K562 (cell line): ENCODE measurements around the gene HRC. TPM values are rescaled to one million over a fixed set of nuclear protein-coding genes. Genes with fewer than 3 reads are reported as not detected.

Experiments used
- ARID3B ChIP-seq: fragments of 250-450 bp; sonication (Bioruptor Pico); IDR thresholded peaks from 2 replicates; pipeline ENCODE4 v1.4.0; 2020; ENCODE audit warnings: borderline replicate concordance
- BDP1 ChIP-seq: IDR thresholded peaks from 3 replicates; pipeline ENCODE4 v1.6.1; 2011; ENCODE audit not compliant: insufficient read length, insufficient read depth
- DPF2 ChIP-seq: fragments of 450-650 bp; IDR thresholded peaks from 2 replicates; pipeline ENCODE4 v1.6.1; 2016
- E2F4 ChIP-seq: sonication (generic); formaldehyde crosslinking; IDR thresholded peaks from 2 replicates; pipeline ENCODE4 v1.8.0; 2022; ENCODE audit warnings: mild to moderate bottlenecking, low read depth, missing genetic modification reagents
- E2F5 ChIP-seq: sonication (generic); formaldehyde crosslinking; IDR thresholded peaks from 2 replicates; pipeline ENCODE4 v1.8.0; 2022; ENCODE audit warnings: mild to moderate bottlenecking, missing genetic modification reagents
- HLTF ChIP-seq: fragments of 450-650 bp; IDR thresholded peaks from 2 replicates; pipeline ENCODE4 v1.6.1; 2016
- KLF13 ChIP-seq: fragments of 450-650 bp; IDR thresholded peaks from 2 replicates; pipeline ENCODE4 v1.6.1; 2016; ENCODE audit warnings: missing genetic modification characterization, low read depth, mild to moderate bottlenecking, missing compliant biosample characterization, moderate library complexity, borderline replicate concordance
- L3MBTL2 ChIP-seq: fragments of 450-650 bp; IDR thresholded peaks from 2 replicates; pipeline ENCODE4 v1.6.1; 2016; ENCODE audit warnings: mild to moderate bottlenecking, moderate library complexity
- MGA ChIP-seq: fragments of 450-650 bp; IDR thresholded peaks from 2 replicates; pipeline ENCODE4 v1.6.1; 2016; ENCODE audit warnings: mild to moderate bottlenecking, moderate library complexity
- PHF20 ChIP-seq: fragments of 450-650 bp; IDR thresholded peaks from 2 replicates; pipeline ENCODE4 v1.6.1; 2018; ENCODE audit not compliant: partially characterized antibody
- SAFB2 ChIP-seq: fragments of 200-400 bp; formaldehyde crosslinking; IDR thresholded peaks from 2 replicates; pipeline ENCODE4 v1.6.1; 2018; ENCODE audit warnings: borderline replicate concordance, low read length, low read depth, moderate library complexity; ENCODE audit not compliant: severe bottlenecking
- ZNF586 ChIP-seq: fragments of 450-650 bp; formaldehyde crosslinking; conservative IDR thresholded peaks from 2 replicates; pipeline ENCODE4 v1.4.0; 2020; ENCODE audit warnings: mild to moderate bottlenecking, moderate library complexity
- polyA plus RNA-seq, 8 experiments: library from polyadenylated mRNA; depleted of rRNA in 4 of 8; stranded (reverse) in 5 of 8; unstranded in 3 of 8; fragments of >200 nt; fragmentation: Nextera tagmentation in 2 of 8; fragmentation: Illumina TruSeq in 1 of 8; extraction: Ambion mirVana in 2 of 8; extraction: Trizol in 1 of 8; gene quantifications; 2 replicates each; pipeline versions ENCODE4 v1.2.1 to v1.2.3, GENCODE V29; 2011 to 2014; ENCODE audit warnings: inconsistent platforms in 1 of 8, missing spikeins in 1 of 8
- total RNA-seq, 7 experiments: library from RNA; depleted of rRNA in 6 of 7; stranded (reverse); fragments of >200 nt in 6 of 7; fragmentation: Illumina TruSeq in 2 of 7; extraction: Trizol in 2 of 7; gene quantifications; 2 replicates each; pipeline versions ENCODE4 v1.2.1 to v1.2.3, GENCODE V29; 2011 to 2021; ENCODE audit warnings: low replicate concordance in 1 of 7

HRC gene
- total and polyA plus RNA-seq, 9 of the 15 experiments (the other 6 are each of a cell fraction or from before 2014, with no cell fraction given): 0.66 to 18.7 (median 13.1) TPM

GRCh38 chr19:49149652-49150105 lies 5.5 kb downstream of the HRC start (continued):
- TF ChIP-seq MGA (no peak), L3MBTL2 (no peak), PHF20 (no peak), DPF2 (0 out of 2 replicates have a peak, but pooled peaks have one; percentile 17), HLTF (no peak), E2F5 (CRISPR knock-in tag) (peak; percentile 59; the same call in 1 of the 2 replicates), ARID3B (0 out of 2 replicates have a peak, but pooled peaks have one; percentile 8), KLF13 (tag) (no peak), ZNF586 (CRISPR knock-in tag) (no peak), BDP1 (no peak), E2F4 (CRISPR knock-in tag) (no peak; the same call in 1 of the 2 replicates), SAFB2 (no peak)
